SK-N-DZ (cell line): ENCODE data around the gene RARRES2.
"Not testable (repeated sequence)": the region's sequence is repeated elsewhere in the genome, so short reads cannot be mapped to it uniquely, and the experiment has no call there.

Experiments used
- DNase-seq: peaks from one replicate; pipeline ENCODE4 v3.0.0-alpha.2; 2015; ENCODE audit warnings: low spot score

Gene RARRES2

DNA sequence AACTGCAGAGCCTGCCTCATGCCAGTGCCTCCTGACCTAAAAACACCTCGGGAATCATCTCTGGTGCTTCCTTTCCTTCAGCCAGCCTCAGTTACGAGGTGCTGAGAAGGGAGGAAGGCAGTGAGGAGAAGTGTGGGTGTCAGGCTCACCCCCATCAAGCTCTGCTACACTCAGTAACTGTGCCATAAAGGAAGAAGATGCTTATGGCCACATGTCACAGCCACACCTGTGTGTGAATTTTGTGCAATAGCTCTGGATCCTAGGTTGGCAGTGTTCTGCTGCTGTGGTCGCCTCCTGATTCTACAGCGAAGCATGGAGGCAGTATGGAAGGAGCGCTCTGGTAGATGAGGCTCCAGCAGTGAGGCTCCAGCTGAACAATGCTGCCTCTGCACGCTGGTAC, 52.6 kb downstream of the RARRES2 start:
- not testable (repeated sequence) for DNase-seq
